CD14-positive monocyte (primary cell): Measurements from ENCODE around the gene MYO1E. TPM values are rescaled to one million over a fixed set of nuclear protein-coding genes. Genes with fewer than 3 reads are reported as not detected.

Experiments
- DNase-seq, 3 donors: peaks; one replicate each; pipeline ENCODE4 v3.0.0-alpha.2; 2011 to 2022
- H2AFZ ChIP-seq: 2 replicates; pipeline ENCODE4 v1.6.0; 2012; ENCODE audit warnings: mild to moderate bottlenecking, low read depth, low read length, inconsistent platforms; ENCODE audit not compliant: insufficient read depth, poor library complexity, severe bottlenecking
- H3K27ac ChIP-seq, 2 donors: 1 replicate in 1 of 2; 2 replicates in 1 of 2; pipeline ENCODE4 v1.5.1; 2012 to 2013; ENCODE audit warnings: low read length in 2 of 2, control low read depth in 1 of 2, inconsistent platforms in 1 of 2, low read depth in 1 of 2, mild to moderate bottlenecking in 1 of 2
- H3K27me3 ChIP-seq, 2 donors: one replicate each; pipeline versions ENCODE4 v1.6.0 to v1.6.1; 2011 to 2013; ENCODE audit warnings: low read length in 2 of 2; ENCODE audit not compliant: control insufficient read depth in 2 of 2, insufficient read depth in 2 of 2
- H3K36me3 ChIP-seq, 2 donors: replicated peaks in 1 of 2; 1 replicate in 1 of 2; 2 replicates in 1 of 2; pipeline versions ENCODE4 v1.5.1 to v1.6.1; 2012 to 2013; ENCODE audit warnings: low read length in 2 of 2, control low read depth in 1 of 2, inconsistent platforms in 1 of 2, mild to moderate bottlenecking in 1 of 2; ENCODE audit not compliant: insufficient read depth in 2 of 2, control insufficient read depth in 1 of 2
- H3K4me1 ChIP-seq, 2 donors: 1 replicate in 1 of 2; 2 replicates in 1 of 2; pipeline versions ENCODE4 v1.5.1 to v1.6.1; 2012 to 2013; ENCODE audit warnings: low read length in 2 of 2, control low read depth in 1 of 2, inconsistent platforms in 1 of 2, mild to moderate bottlenecking in 1 of 2, moderate library complexity in 1 of 2; ENCODE audit not compliant: insufficient read depth in 2 of 2, control insufficient read depth in 1 of 2
- H3K4me2 ChIP-seq: replicated peaks from 2 replicates; pipeline ENCODE3; 2012; ENCODE audit warnings: low read length, moderate library complexity, mild to moderate bottlenecking; ENCODE audit not compliant: poor library complexity, severe bottlenecking; ENCODE audit errors: extremely low read depth
- H3K4me3 ChIP-seq, 3 experiments: fragments of 200-600 bp in 1 of 3; sonication (generic) in 1 of 3; replicated peaks in 1 of 3; 1 replicate in 2 of 3; 2 replicates in 1 of 3; pipeline ENCODE4 v1.5.1; 2011 to 2013; ENCODE audit warnings: low read length in 3 of 3, mild to moderate bottlenecking in 3 of 3, control low read depth in 2 of 3, low read depth in 2 of 3, inconsistent platforms in 1 of 3, moderate library complexity in 1 of 3
- H3K79me2 ChIP-seq: 2 replicates; pipeline ENCODE4 v1.6.0; 2012; ENCODE audit warnings: mild to moderate bottlenecking, control low read depth, inconsistent platforms, low read length, moderate library complexity; ENCODE audit not compliant: insufficient read depth
- H3K9ac ChIP-seq: 2 replicates; pipeline ENCODE4 v1.6.0; 2017; ENCODE audit warnings: low read length, mild to moderate bottlenecking; ENCODE audit not compliant: insufficient read depth, poor library complexity, severe bottlenecking
- H3K9me3 ChIP-seq, 2 donors: replicated peaks in 1 of 2; 1 replicate in 1 of 2; 2 replicates in 1 of 2; pipeline versions ENCODE4 v1.5.1 to v1.6.1; 2012 to 2013; ENCODE audit warnings: low read length in 2 of 2, control low read depth in 1 of 2; ENCODE audit not compliant: control insufficient read depth in 1 of 2, insufficient read depth in 1 of 2
- H4K20me1 ChIP-seq: 2 replicates; pipeline ENCODE4 v1.6.0; 2012; ENCODE audit warnings: mild to moderate bottlenecking, low read length, control low read depth, moderate library complexity; ENCODE audit not compliant: insufficient read depth
- H3K27ac Mint-ChIP-seq, 7 donors: one replicate each; pipeline ENCODE4 v1.8.0; 2020; ENCODE audit warnings: mild to moderate bottlenecking in 7 of 7, mixed read lengths in 7 of 7, moderate library complexity in 6 of 7, inconsistent platforms in 2 of 7
- H3K27me3 Mint-ChIP-seq, 3 donors: one replicate each; pipeline ENCODE4 v1.8.0; 2021 to 2022; ENCODE audit warnings: low read depth in 3 of 3, mild to moderate bottlenecking in 3 of 3, mixed read lengths in 3 of 3, moderate library complexity in 3 of 3, inconsistent platforms in 1 of 3
- H3K36me3 Mint-ChIP-seq, 2 donors: one replicate each; pipeline ENCODE4 v1.8.0; 2020; ENCODE audit warnings: mixed read lengths in 2 of 2, inconsistent platforms in 1 of 2, mild to moderate bottlenecking in 1 of 2
- H3K4me1 Mint-ChIP-seq: one replicate; pipeline ENCODE4 v1.8.0; 2020; ENCODE audit warnings: mild to moderate bottlenecking, mixed read lengths
- H3K4me3 Mint-ChIP-seq, 2 donors: one replicate each; pipeline ENCODE4 v1.8.0; 2020; ENCODE audit warnings: mild to moderate bottlenecking in 2 of 2, mixed read lengths in 2 of 2, moderate library complexity in 1 of 2
- H3K9me3 Mint-ChIP-seq, 7 donors: one replicate each; pipeline ENCODE4 v1.8.0; 2020 to 2022; ENCODE audit warnings: mixed read lengths in 7 of 7, mild to moderate bottlenecking in 6 of 7, moderate library complexity in 6 of 7, inconsistent platforms in 2 of 7
- WGBS: methylation state at CpG from one replicate; pipeline ENCODE4 v1.1.5; 2013; ENCODE audit warnings: missing lambda C conversion rate; ENCODE audit not compliant: insufficient coverage; 5-methylcytosine and 5-hydroxymethylcytosine counted together
- intact Hi-C, 2 donors: fragments of 100-400 bp; cut with micrococcal nuclease; formaldehyde crosslinking; loops; one replicate each; pipeline versions ENCODE4 v1.15.0 to v1.15.1; 2023
- polyA plus RNA-seq, 3 donors: library from polyadenylated mRNA; depleted of rRNA in 1 of 3; unstranded in 2 of 3; stranded (reverse) in 1 of 3; fragments of 300-500 nt in 2 of 3; fragments of >200 nt in 1 of 3; fragmentation: Illumina TruSeq in 2 of 3; gene quantifications; 1 replicate in 2 of 3; 2 replicates in 1 of 3; pipeline ENCODE4 v1.2.3, GENCODE V29; 2012 to 2021
- TF ChIP-seq, protein P1 (sequence below): fragments of 200-600 bp; IDR thresholded peaks from one replicate; pipeline ENCODE4 v1.8.0; 2022; ENCODE audit warnings: antibody characterized with exemption, mild to moderate bottlenecking

The MYO1E gene
- polyA plus RNA-seq, 3 donors, result 5.5 to 16.2 (median 6.2) TPM

DNA sequence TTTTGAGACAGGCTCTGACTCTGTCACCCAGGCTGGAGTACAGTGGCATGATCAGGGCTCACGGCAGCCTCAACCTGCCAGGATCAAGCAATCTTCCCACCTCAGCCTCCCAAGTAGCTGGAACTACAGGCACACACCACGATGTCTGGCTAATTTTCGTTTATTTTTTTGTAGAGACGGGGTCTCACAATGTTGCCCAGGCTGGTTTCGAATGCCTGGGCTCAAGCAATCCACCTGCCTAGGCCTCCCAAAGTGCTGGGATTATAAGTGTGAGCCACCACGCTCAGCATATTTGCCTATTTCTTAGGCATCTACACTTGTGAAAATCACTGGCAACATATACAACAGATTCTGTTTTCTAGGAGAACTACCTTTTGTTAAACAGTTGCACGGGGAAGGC lies 16.9 kb downstream of the MYO1E start:
- Histone ChIP-seq H2AFZ (no peak overlapping the region), H3K9ac (no peak overlapping the region), H3K4me3 (no peak overlapping the region), H3K36me3 (no peaks in the 10 kb centered on the region), H3K4me2 (no peak overlapping the region), H4K20me1 (peaks cover 31% of the 10 kb centered on the region), H3K27me3 (no peaks in the 10 kb centered on the region), H3K9me3 (no peaks in the 10 kb centered on the region), H3K79me2 (peaks cover 8% of the 10 kb centered on the region), H3K4me1 (peaks cover 8 to 14% of the 10 kb centered on the region in 2 donors), H3K27ac (no peak overlapping the region)
- Mint-ChIP-seq H3K27me3 (peaks cover 3 to 5% (median 4%) of the 10 kb centered on the region in 3 donors), H3K4me1 (peaks cover 39% of the 10 kb centered on the region), H3K36me3 (peaks cover 3 to 5% of the 10 kb centered on the region in 2 donors), H3K27ac (peak overlapping the region in 1 of 7 donors; percentile 1), H3K9me3 (no peaks in the 10 kb centered on the region), H3K4me3 (no peak overlapping the region)
- TF ChIP-seq, protein P1, sequence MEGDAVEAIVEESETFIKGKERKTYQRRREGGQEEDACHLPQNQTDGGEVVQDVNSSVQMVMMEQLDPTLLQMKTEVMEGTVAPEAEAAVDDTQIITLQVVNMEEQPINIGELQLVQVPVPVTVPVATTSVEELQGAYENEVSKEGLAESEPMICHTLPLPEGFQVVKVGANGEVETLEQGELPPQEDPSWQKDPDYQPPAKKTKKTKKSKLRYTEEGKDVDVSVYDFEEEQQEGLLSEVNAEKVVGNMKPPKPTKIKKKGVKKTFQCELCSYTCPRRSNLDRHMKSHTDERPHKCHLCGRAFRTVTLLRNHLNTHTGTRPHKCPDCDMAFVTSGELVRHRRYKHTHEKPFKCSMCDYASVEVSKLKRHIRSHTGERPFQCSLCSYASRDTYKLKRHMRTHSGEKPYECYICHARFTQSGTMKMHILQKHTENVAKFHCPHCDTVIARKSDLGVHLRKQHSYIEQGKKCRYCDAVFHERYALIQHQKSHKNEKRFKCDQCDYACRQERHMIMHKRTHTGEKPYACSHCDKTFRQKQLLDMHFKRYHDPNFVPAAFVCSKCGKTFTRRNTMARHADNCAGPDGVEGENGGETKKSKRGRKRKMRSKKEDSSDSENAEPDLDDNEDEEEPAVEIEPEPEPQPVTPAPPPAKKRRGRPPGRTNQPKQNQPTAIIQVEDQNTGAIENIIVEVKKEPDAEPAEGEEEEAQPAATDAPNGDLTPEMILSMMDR, result no peak
- intact Hi-C loops, result no loop called here
- no peak for DNase-seq
- 93% methylated on average over 5 of the region's 7 CpGs for WGBS

DNA sequence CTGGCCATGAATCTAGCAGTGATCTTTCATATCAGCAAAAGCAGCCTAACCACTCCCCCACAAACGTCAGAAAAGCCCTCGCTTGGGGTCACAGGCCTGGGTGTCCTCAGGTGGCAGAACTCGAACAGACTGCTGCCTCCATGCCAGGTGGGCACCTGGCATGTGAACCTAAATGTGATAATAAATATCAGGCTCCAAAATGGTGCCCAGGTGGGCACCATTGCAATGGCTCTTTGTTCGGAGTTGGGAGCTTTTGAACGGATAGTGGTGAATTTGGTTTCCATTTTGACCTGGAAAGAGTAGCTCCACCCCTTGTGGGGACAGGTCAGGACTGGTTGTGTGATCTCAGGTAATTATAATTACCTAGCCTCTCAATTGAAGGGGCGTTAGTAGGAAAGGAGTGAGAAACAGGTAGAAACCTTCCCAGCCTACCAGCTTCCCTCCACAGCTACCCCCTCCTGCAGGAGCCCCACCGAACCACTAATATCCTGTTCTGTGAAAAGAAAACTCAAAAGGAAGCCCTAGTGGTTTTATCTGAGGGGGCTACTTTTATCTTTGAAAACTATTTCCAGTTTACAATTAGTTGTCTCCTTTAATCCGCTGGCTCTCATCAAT lies 18.1 kb downstream of the MYO1E start:
- Histone ChIP-seq H3K9ac (no peak overlapping the region), H3K79me2 (peaks cover 4% of the 10 kb centered on the region), H3K36me3 (no peaks in the 10 kb centered on the region), H3K9me3 (no peaks in the 10 kb centered on the region), H3K4me3 (no peak overlapping the region), H3K27ac (no peak overlapping the region), H3K27me3 (no peaks in the 10 kb centered on the region), H3K4me2 (no peak overlapping the region), H3K4me1 (peaks cover 19 to 26% of the 10 kb centered on the region in 2 donors), H4K20me1 (peaks cover 32% of the 10 kb centered on the region), H2AFZ (no peak overlapping the region)
- intact Hi-C loops, result no loop called here
- H3K27me3 Mint-ChIP-seq, result peaks cover 3 to 5% (median 4%) of the 10 kb centered on the region in 3 donors
- peaks cover 3 to 5% of the 10 kb centered on the region in 2 donors for H3K36me3 Mint-ChIP-seq
- H3K4me3 Mint-ChIP-seq, result peak overlapping the region in 1 of 2 donors; percentile 14
- WGBS, result 17% methylated on average over 1 of the region's 8 CpGs
- no peaks in the 10 kb centered on the region for H3K9me3 Mint-ChIP-seq
- no peak for DNase-seq
- TF ChIP-seq, protein P1, result no peak
- H3K27ac Mint-ChIP-seq, result no peak overlapping the region
- peaks cover 51% of the 10 kb centered on the region for H3K4me1 Mint-ChIP-seq
